Large intestine (tissue), 3 donors: ENCODE data around the gene GALNT12. TPM values are rescaled to one million over a fixed set of nuclear protein-coding genes. Genes with fewer than 3 reads are reported as not detected.

ENCODE experiments used
- DNase-seq, 2 donors: peaks; one replicate each; pipeline versions ENCODE4 v3.0.0 to v3.0.0-alpha.2; 2013
- H3K27ac ChIP-seq: one replicate; pipeline ENCODE4 v1.5.1; 2013; ENCODE audit warnings: low read length
- H3K27me3 ChIP-seq: 2 replicates; pipeline ENCODE4 v1.6.1; 2013; ENCODE audit warnings: low read length; ENCODE audit not compliant: control insufficient read depth, insufficient read depth
- H3K36me3 ChIP-seq: 2 replicates; pipeline ENCODE4 v1.6.1; 2013; ENCODE audit warnings: low read length; ENCODE audit not compliant: control insufficient read depth, insufficient read depth
- H3K4me1 ChIP-seq: one replicate; pipeline ENCODE4 v1.6.1; 2013; ENCODE audit warnings: low read length; ENCODE audit not compliant: control insufficient read depth, insufficient read depth
- H3K4me3 ChIP-seq: one replicate; pipeline ENCODE4 v1.5.1; 2013; ENCODE audit warnings: low read length
- H3K9me3 ChIP-seq: one replicate; pipeline ENCODE4 v1.6.1; 2013; ENCODE audit warnings: mild to moderate bottlenecking, low read depth, low read length, moderate library complexity; ENCODE audit not compliant: control insufficient read depth
- WGBS: methylation state at CpG from one replicate; pipeline ENCODE4 v1.1.5; 2013; ENCODE audit warnings: low lambda C conversion rate; ENCODE audit not compliant: insufficient coverage; 5-methylcytosine and 5-hydroxymethylcytosine counted together
- polyA plus RNA-seq: library from polyadenylated mRNA; unstranded; fragments of 120-200 nt; gene quantifications from one replicate; pipeline ENCODE4 v1.2.1, GENCODE V29; 2013

The GALNT12 gene
- polyA plus RNA-seq, 1 donor: 45.6 TPM

DNA sequence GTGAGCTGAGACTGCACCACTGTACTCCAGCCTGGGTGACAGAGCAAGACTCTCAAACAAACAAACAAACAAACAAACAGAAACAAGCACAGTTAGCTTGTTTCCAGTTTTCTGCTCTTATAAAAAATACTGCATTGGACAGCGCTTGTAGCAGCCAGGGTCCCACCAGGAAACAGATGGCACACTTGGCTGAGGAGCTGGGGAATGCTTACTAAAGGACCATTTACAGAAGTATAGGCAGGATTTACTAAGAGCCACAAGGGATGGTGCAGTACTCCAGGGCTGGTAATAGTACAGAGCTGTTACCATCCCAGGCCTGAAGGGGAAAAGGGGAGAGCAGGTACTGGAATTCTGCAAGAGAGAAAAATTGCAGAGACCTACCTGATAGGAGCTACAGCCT, 5.9 kb upstream of the GALNT12 start:
- H3K27ac ChIP-seq: no peak overlapping the region
- no peak for DNase-seq

GRCh38 chr9:98801969-98802371, 5.5 kb upstream of the GALNT12 start:
- DNase-seq: no peak
- WGBS: no CpG with 5 or more reads among the region's 1 CpG
- Histone ChIP-seq H3K9me3 (no peaks in the 10 kb centered on the region), H3K27ac (no peak overlapping the region), H3K36me3 (no peaks in the 10 kb centered on the region), H3K4me1 (peaks cover 16% of the 10 kb centered on the region), H3K4me3 (no peak overlapping the region), H3K27me3 (no peaks in the 10 kb centered on the region)

More for the DNA sequence above, 5.9 kb upstream of the GALNT12 start:
- no peak overlapping the region for H3K4me3 ChIP-seq
- H3K4me1 ChIP-seq: peaks cover 12% of the 10 kb centered on the region
- no CpG with 5 or more reads among the region's 1 CpG for WGBS
- no peaks in the 10 kb centered on the region for H3K9me3 ChIP-seq
- H3K36me3 ChIP-seq: no peaks in the 10 kb centered on the region
- no peaks in the 10 kb centered on the region for H3K27me3 ChIP-seq

DNA sequence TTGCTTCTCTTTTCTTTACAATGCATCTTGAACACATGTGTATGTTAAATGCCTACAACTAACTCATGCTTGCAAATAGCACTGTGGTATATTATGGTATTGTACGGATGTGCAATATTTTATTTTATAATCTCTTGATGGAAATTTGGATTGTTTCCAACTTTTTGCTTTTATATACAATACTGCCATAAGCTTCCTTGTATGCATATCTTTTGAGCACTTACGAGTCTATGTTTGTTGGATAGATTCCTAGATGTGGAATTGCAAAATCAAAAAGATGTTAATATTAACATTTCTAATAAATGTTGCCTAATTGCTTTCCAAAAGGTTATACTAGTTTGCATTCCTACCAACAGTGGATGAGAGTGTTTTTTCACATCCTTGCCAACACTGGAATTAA, 3.4 kb upstream of the GALNT12 start:
- no peaks in the 10 kb centered on the region for H3K36me3 ChIP-seq
- WGBS: 60% methylated on average over 1 of the region's 2 CpGs
- peaks cover 2% of the 10 kb centered on the region for H3K27me3 ChIP-seq

GRCh38 chr9:98805506-98806272, 1.8 kb upstream of the GALNT12 start:
- H3K27ac ChIP-seq: no peak overlapping the region
- H3K27me3 ChIP-seq: peaks cover 2% of the 10 kb centered on the region
- no CpG with 5 or more reads among the region's 8 CpGs for WGBS
- no peak overlapping the region for H3K4me3 ChIP-seq
- H3K4me1 ChIP-seq: peaks cover 41% of the 10 kb centered on the region
- peak; percentile 86 to 91 for DNase-seq
- no peaks in the 10 kb centered on the region for H3K36me3 ChIP-seq
- H3K9me3 ChIP-seq: no peaks in the 10 kb centered on the region

More for the DNA sequence above, 3.4 kb upstream of the GALNT12 start:
- no peak for DNase-seq
- Histone ChIP-seq H3K27ac (no peak overlapping the region), H3K9me3 (no peaks in the 10 kb centered on the region), H3K4me3 (no peak overlapping the region), H3K4me1 (peaks cover 27% of the 10 kb centered on the region)

- no peaks in the 10 kb centered on the region for H3K36me3 ChIP-seq
- peak overlapping the region; percentile 26 for H3K27ac ChIP-seq
- peaks cover 41% of the 10 kb centered on the region for H3K4me1 ChIP-seq
- DNase-seq: no peak
- peaks cover 2% of the 10 kb centered on the region for H3K27me3 ChIP-seq
- no peaks in the 10 kb centered on the region for H3K9me3 ChIP-seq
- WGBS: 90% methylated on average over 2 of the region's 8 CpGs
- H3K4me3 ChIP-seq: no peak overlapping the region
Measured at GRCh38 chr9:98806394-98807035, 955 bp upstream of the GALNT12 start.

- no CpG with 5 or more reads among the region's 46 CpGs for WGBS
- H3K9me3 ChIP-seq: no peaks in the 10 kb centered on the region
- peaks cover 2% of the 10 kb centered on the region for H3K27me3 ChIP-seq
- H3K4me3 ChIP-seq: peak overlapping the region; percentile 60
- no peak for DNase-seq
- peaks cover 41% of the 10 kb centered on the region for H3K4me1 ChIP-seq
- no peaks in the 10 kb centered on the region for H3K36me3 ChIP-seq
- peak overlapping the region; percentile 60 for H3K27ac ChIP-seq
Measured at GRCh38 chr9:98807814-98808195, 335 bp downstream of the GALNT12 start.

DNA sequence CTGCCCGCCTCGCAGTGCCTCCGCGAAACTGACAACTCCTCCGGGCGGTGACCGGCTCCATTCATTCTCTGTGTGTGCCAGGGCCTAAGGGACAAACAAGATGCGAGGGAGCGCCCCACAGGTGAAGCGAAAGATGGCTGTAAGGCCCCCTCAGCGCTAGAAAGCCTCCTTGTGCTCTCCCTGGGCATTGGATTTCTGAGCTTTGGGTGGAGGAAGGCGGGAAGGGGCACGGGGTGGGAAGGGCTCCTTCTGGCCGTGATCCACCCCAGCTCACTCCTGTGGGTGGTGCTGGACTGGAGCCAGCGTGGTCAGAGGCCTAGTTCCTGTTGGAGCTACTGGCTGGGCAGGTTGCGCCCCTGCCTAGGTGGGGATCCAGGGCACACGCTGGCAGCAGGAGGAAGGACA, 943 bp downstream of the GALNT12 start:
- Histone ChIP-seq H3K27ac (peak overlapping the region; percentile 60), H3K4me1 (peaks cover 41% of the 10 kb centered on the region), H3K4me3 (peak overlapping the region; percentile 60), H3K9me3 (no peaks in the 10 kb centered on the region), H3K36me3 (no peaks in the 10 kb centered on the region), H3K27me3 (peaks cover 2% of the 10 kb centered on the region)
- no CpG with 5 or more reads among the region's 17 CpGs for WGBS
- peak; percentile 45 to 76 for DNase-seq

- peak; percentile 16 to 59 for DNase-seq
- Histone ChIP-seq H3K27me3 (peaks cover 2% of the 10 kb centered on the region), H3K9me3 (no peaks in the 10 kb centered on the region), H3K36me3 (no peaks in the 10 kb centered on the region), H3K27ac (peak overlapping the region; percentile 60), H3K4me1 (peaks cover 41% of the 10 kb centered on the region), H3K4me3 (no peak overlapping the region)
- no CpG with 5 or more reads among the region's 2 CpGs for WGBS
Measured at GRCh38 chr9:98808875-98809274, 1.4 kb downstream of the GALNT12 start.

DNA sequence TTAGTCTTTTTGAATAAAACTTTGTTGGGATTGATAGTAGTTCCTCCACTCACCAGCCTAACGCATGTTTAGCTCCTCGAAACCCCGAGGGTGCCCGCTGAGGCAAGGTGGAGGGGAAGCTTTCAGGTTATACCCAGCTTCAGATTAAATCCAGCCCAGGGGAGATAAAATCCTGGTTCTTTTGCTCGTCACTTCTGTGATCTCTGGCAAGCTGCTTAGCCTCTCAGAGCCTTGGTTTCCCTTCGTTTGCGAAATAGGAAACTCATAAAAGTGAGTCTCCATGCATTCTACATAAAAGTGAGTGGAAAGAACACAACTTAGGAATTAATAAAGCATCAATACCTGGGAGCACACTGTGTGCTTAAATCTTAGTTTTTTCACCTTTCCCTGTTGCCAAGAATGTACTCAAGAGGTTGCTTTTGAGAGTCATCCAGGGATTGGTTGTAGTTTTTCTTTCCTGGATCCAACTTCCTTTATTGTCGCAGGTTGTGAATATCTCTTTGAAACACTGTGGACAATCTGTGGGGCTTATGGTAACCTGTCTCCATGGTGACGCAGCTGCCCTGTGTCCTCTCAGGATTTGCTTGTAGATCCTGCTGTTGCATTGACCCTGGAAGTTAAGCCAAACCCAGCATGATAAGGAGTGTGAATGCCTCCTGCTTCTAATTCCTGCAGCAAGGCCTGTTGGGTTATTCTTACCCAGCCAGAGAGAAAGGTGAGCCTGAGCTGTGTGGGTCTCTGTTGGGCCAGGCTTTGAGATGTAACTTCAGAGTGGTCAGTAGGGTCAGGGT, 2.0 kb downstream of the GALNT12 start:
- Histone ChIP-seq H3K4me3 (no peak overlapping the region), H3K36me3 (no peaks in the 10 kb centered on the region), H3K9me3 (no peaks in the 10 kb centered on the region), H3K4me1 (peaks cover 41% of the 10 kb centered on the region), H3K27me3 (peaks cover 2% of the 10 kb centered on the region), H3K27ac (peak overlapping the region; percentile 60)
- no CpG with 5 or more reads among the region's 9 CpGs for WGBS
- peak; percentile 79 to 92 for DNase-seq

- no peaks in the 10 kb centered on the region for H3K9me3 ChIP-seq
- H3K27me3 ChIP-seq: peaks cover 2% of the 10 kb centered on the region
- DNase-seq: peak in 1 of 2 donors; percentile 34
- peak overlapping the region; percentile 60 for H3K27ac ChIP-seq
- no CpG with 5 or more reads among the region's 3 CpGs for WGBS
- no peak overlapping the region for H3K4me3 ChIP-seq
- H3K4me1 ChIP-seq: peaks cover 39% of the 10 kb centered on the region
- H3K36me3 ChIP-seq: no peaks in the 10 kb centered on the region
Measured at GRCh38 chr9:98810102-98810842, 2.8 kb downstream of the GALNT12 start.
